ENCODE measurements around the gene POLR2L.
A peak's percentile ranks its signal among the peaks of the same experiment; 100 is the strongest.

POLR2L gene

GRCh38 chr11:813456-814096 lies 28.8 kb downstream of the POLR2L start:
- TF ChIP-seq CTCF (IDR thresholded peaks at IDR 0.05; ENCODE audit: borderline replicate concordance, insufficient read depth, low read depth, low read length): no peak
- H3K4me3 ChIP-seq (ENCODE audit: low read depth, low read length): no peak overlapping the region

GRCh38 chr11:813072-813455 lies 29.3 kb downstream of the POLR2L start:
- TF ChIP-seq CTCF (IDR thresholded peaks at IDR 0.05; ENCODE audit: borderline replicate concordance, insufficient read depth, low read depth, low read length): no peak
- no peak overlapping the region for H3K4me3 ChIP-seq (ENCODE audit: low read depth, low read length)

DNA sequence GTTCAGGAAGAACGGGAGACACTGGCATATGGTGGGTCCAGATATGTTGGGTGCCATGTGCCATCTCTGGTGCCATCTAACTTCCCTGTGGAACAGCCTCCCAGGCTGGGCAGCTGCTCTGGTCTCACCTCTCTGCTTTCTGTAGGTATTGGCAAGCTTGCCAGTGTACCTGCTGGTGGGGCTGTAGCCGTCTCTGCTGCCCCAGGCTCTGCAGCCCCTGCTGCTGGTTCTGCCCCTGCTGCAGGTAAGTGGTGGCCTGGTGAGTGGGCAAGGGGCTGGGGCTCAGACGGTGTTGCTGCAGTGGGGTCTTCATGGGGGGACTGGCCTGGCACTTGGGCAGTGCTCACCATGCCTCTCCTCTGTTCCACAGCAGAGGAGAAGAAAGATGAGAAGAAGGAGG lies 29.9 kb downstream of the POLR2L start:
- no peak for TF ChIP-seq CTCF (IDR thresholded peaks at IDR 0.05; ENCODE audit: borderline replicate concordance, insufficient read depth, low read depth, low read length)
- H3K4me3 ChIP-seq (ENCODE audit: low read depth, low read length): no peak overlapping the region

GRCh38 chr11:811446-812245 lies 30.7 kb downstream of the POLR2L start:
- no peak for TF ChIP-seq CTCF (IDR thresholded peaks at IDR 0.05; ENCODE audit: borderline replicate concordance, insufficient read depth, low read depth, low read length)
- peak overlapping the region; percentile 92 for H3K4me3 ChIP-seq (ENCODE audit: low read depth, low read length)

DNA sequence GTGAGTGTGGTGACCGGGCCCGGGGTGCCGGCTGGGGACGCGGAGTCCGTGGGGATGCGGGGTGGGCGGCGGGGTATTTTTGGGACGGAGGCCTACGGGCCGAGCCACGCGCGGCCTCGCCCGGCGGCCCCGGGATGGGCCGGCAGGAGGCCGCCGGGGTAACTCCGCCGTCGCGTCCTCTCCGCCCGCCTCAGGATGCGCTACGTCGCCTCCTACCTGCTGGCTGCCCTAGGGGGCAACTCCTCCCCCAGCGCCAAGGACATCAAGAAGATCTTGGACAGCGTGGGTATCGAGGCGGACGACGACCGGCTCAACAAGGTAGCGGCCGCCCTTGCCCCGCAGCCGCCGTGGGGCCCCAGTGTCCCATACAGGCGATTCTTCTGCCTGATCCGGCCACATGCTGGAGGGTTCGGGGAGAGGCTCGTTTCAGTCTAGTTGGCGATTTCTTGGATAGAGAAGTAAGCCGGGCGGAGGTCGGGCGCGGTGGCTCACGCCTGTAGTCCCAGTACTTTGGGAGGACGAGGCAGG lies 32.2 kb downstream of the POLR2L start:
- TF ChIP-seq CTCF (IDR thresholded peaks at IDR 0.05; ENCODE audit: borderline replicate concordance, insufficient read depth, low read depth, low read length): no peak
- peak overlapping the region; percentile 92 for H3K4me3 ChIP-seq (ENCODE audit: low read depth, low read length)

- H3K4me3 ChIP-seq (ENCODE audit: low read depth, low read length): peak within 1 kb of the TSS; percentile 92
- no peak for TF ChIP-seq CTCF (IDR thresholded peaks at IDR 0.05; ENCODE audit: borderline replicate concordance, insufficient read depth, low read depth, low read length)
Observed at GRCh38 chr11:809287-810039, 32.9 kb downstream of the POLR2L start, which contains the start of gene RPLP2. RPLP2 (plus strand) TSS chr11:809967; CDS start chr11:810235, 268 bp downstream.
